Measurements from ENCODE around the gene DEPDC1. TPM values are rescaled to one million over a fixed set of nuclear protein-coding genes. Genes with fewer than 3 reads are reported as not detected.

The DEPDC1 gene
- total RNA-seq, 1 experiment from 2014 or later, result 74.0 TPM

- peaks cover 3% of the 10 kb centered on the region for H3K4me1 ChIP-seq (replicated peaks; ENCODE audit: insufficient read depth)
- POLR2A ChIA-PET (ENCODE audit: unreplicated experiment), result no interaction called here
- no peaks in the 10 kb centered on the region for H3K9me2 ChIP-seq (ENCODE audit: insufficient read depth)
- H2AFZ ChIP-seq, result no peak overlapping the region
- H3K79me2 ChIP-seq (ENCODE audit: low read depth), result peaks cover 49% of the 10 kb centered on the region
- H3K27ac ChIP-seq, result no peak overlapping the region
- H3K4me3 ChIP-seq, result no peak overlapping the region
- no TSS peak for BruUV-seq (replicated peaks)
- H3K4me2 ChIP-seq, result no peak overlapping the region
- intact Hi-C loops (cut with micrococcal nuclease; ENCODE audit: unreplicated experiment), result no loop called here
- no peak for TF ChIP-seq EZH2 (IDR thresholded peaks at IDR 0.05; ENCODE audit: low read depth)
- TF ChIP-seq, protein P1, sequence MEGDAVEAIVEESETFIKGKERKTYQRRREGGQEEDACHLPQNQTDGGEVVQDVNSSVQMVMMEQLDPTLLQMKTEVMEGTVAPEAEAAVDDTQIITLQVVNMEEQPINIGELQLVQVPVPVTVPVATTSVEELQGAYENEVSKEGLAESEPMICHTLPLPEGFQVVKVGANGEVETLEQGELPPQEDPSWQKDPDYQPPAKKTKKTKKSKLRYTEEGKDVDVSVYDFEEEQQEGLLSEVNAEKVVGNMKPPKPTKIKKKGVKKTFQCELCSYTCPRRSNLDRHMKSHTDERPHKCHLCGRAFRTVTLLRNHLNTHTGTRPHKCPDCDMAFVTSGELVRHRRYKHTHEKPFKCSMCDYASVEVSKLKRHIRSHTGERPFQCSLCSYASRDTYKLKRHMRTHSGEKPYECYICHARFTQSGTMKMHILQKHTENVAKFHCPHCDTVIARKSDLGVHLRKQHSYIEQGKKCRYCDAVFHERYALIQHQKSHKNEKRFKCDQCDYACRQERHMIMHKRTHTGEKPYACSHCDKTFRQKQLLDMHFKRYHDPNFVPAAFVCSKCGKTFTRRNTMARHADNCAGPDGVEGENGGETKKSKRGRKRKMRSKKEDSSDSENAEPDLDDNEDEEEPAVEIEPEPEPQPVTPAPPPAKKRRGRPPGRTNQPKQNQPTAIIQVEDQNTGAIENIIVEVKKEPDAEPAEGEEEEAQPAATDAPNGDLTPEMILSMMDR (conservative IDR thresholded peaks at IDR 0.05), result no peak
- no peaks in the 10 kb centered on the region for H3K9me3 ChIP-seq (ENCODE audit: insufficient read depth, low read depth)
- H3K27me3 ChIP-seq (ENCODE audit: insufficient read depth, low read depth), result no peaks in the 10 kb centered on the region
- CTCF ChIA-PET, result no interaction called here
- H3F3A ChIP-seq (ENCODE audit: insufficient read depth, low read depth), result peaks cover 9% of the 10 kb centered on the region; the same call in 1 of the 2 replicates
- H3K36me3 ChIP-seq (ENCODE audit: low read depth), result peaks cover 50% of the 10 kb centered on the region
- H4K20me1 ChIP-seq (ENCODE audit: insufficient read depth), result no peaks in the 10 kb centered on the region
- no peak for DNase-seq
Measured at GRCh38 chr1:68490046-68490651, 6.7 kb downstream of the DEPDC1 start.

DNA sequence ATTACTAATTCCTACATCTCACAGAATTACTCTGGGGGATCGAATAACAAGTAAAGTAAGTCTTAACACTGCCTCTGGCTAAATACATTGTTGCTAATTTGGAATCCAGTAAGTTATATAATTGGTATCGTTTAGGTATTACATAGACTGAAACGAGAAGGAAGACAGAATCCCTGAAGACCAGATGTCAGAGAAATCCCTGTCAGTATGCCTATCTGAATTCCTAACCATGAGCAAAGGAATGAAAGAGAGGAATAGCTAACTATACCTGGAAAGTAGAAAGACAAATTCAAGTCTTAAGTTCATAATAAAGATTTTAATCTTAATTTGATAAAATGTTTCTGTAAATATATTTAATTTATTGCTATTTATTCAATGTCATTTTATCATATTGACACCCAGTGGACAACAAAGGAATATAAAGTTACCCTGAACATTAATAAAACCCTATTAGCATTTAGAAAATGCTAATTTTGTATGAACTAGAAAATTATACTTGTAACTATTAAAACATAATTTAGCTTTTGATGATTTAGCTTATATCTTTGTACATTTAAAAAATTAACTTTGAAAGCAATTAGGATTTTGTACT is 11.4 kb downstream of the DEPDC1 start:
- TF ChIP-seq, protein P1 (conservative IDR thresholded peaks at IDR 0.05), result peak; percentile 35; the same call in 1 of the 2 replicates
- no peak for TF ChIP-seq EZH2 (IDR thresholded peaks at IDR 0.05; ENCODE audit: low read depth)
- Histone ChIP-seq H2AFZ (no peak overlapping the region), H3K36me3 (ENCODE audit: low read depth) (peaks cover 73% of the 10 kb centered on the region)

DNA sequence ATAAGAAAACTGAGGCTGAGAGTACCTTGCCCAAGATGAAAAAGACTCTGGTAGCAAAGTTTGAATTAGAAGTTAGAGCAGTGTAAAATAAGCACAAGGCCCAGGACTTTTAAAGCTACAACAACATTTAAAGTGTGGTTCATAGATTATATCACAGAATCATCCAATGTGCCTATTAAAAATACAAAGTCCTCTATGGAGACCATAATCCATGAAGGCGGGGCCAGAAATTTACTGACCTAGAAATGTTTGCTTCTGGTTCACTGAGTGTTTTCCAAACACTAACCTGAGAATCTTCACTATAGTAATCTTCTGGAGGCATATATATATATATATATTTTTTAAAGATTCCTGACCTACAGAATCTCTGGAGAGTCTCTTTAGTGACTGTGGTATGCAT is 12.3 kb downstream of the DEPDC1 start:
- Histone ChIP-seq H3K36me3 (ENCODE audit: low read depth) (peaks cover 71% of the 10 kb centered on the region), H4K20me1 (ENCODE audit: insufficient read depth) (no peaks in the 10 kb centered on the region), H3K27me3 (ENCODE audit: insufficient read depth, low read depth) (no peaks in the 10 kb centered on the region), H3K9me3 (ENCODE audit: insufficient read depth, low read depth) (no peaks in the 10 kb centered on the region), H3K4me1 (replicated peaks; ENCODE audit: insufficient read depth) (no peaks in the 10 kb centered on the region), H3K4me2 (no peak overlapping the region), H3K27ac (no peak overlapping the region), H3K79me2 (ENCODE audit: low read depth) (no peaks in the 10 kb centered on the region), H3K9me2 (ENCODE audit: insufficient read depth) (no peaks in the 10 kb centered on the region), H2AFZ (no peak overlapping the region), H3K4me3 (no peak overlapping the region), H3F3A (ENCODE audit: insufficient read depth, low read depth) (peaks cover 8% of the 10 kb centered on the region; the same call in 1 of the 2 replicates)
- ChIA-PET CTCF (no interaction called here), POLR2A (ENCODE audit: unreplicated experiment) (no interaction called here)
- intact Hi-C loops (cut with micrococcal nuclease; ENCODE audit: unreplicated experiment), result no loop called here
- no TSS peak for BruUV-seq (replicated peaks)
- TF ChIP-seq, protein P1 (conservative IDR thresholded peaks at IDR 0.05), result no peak
- TF ChIP-seq EZH2 (IDR thresholded peaks at IDR 0.05; ENCODE audit: low read depth), result no peak
- DNase-seq, result no peak

More for the DNA sequence above, 11.4 kb downstream of the DEPDC1 start:
- H3K9me2 ChIP-seq (ENCODE audit: insufficient read depth), result no peaks in the 10 kb centered on the region
- no peak for DNase-seq
- H4K20me1 ChIP-seq (ENCODE audit: insufficient read depth), result no peaks in the 10 kb centered on the region
- CTCF ChIA-PET, result no interaction called here
- no peaks in the 10 kb centered on the region for H3K27me3 ChIP-seq (ENCODE audit: insufficient read depth, low read depth)
- H3K79me2 ChIP-seq (ENCODE audit: low read depth), result peaks cover 5% of the 10 kb centered on the region
- POLR2A ChIA-PET (ENCODE audit: unreplicated experiment), result interaction anchor here (0.7 kb wide), 1 partner anchor 58 kb away, joined by 3 read pairs; no protein-coding TSS in a partner anchor
- H3K9me3 ChIP-seq (ENCODE audit: insufficient read depth, low read depth), result no peaks in the 10 kb centered on the region
- no peak overlapping the region for H3K4me2 ChIP-seq
- no TSS peak for BruUV-seq (replicated peaks)
- H3F3A ChIP-seq (ENCODE audit: insufficient read depth, low read depth), result peaks cover 11% of the 10 kb centered on the region; the same call in 1 of the 2 replicates
- H3K27ac ChIP-seq, result no peak overlapping the region
- intact Hi-C loops (cut with micrococcal nuclease; ENCODE audit: unreplicated experiment), result no loop called here
- no peak overlapping the region for H3K4me3 ChIP-seq
- no peaks in the 10 kb centered on the region for H3K4me1 ChIP-seq (replicated peaks; ENCODE audit: insufficient read depth)
